KMS-11 (cell line): ENCODE measurements around the gene POLN.

Experiments
- H2AFZ ChIP-seq: fragments of 200-600 bp; sonication (generic); 2 replicates; pipeline ENCODE4 v1.6.1; 2016; ENCODE audit warnings: antibody characterized with exemption, mixed run types, low read depth
- H3K27ac ChIP-seq: fragments of 200-600 bp; sonication (generic); 2 replicates; pipeline ENCODE4 v1.6.1; 2016; ENCODE audit warnings: mild to moderate bottlenecking, mixed run types
- H3K27me3 ChIP-seq: fragments of 200-600 bp; sonication (generic); 2 replicates; pipeline ENCODE4 v1.6.1; 2017; ENCODE audit warnings: mild to moderate bottlenecking, low read depth, mixed run types, moderate library complexity; ENCODE audit not compliant: insufficient read depth
- H3K36me3 ChIP-seq: fragments of 200-600 bp; sonication (generic); 2 replicates; pipeline ENCODE4 v1.6.1; 2017; ENCODE audit warnings: mild to moderate bottlenecking, mixed run types; ENCODE audit not compliant: insufficient read depth
- H3K4me1 ChIP-seq: fragments of 200-600 bp; sonication (generic); 2 replicates; pipeline ENCODE4 v1.6.1; 2016; ENCODE audit warnings: mild to moderate bottlenecking, low read depth, mixed run types; ENCODE audit not compliant: poor library complexity, severe bottlenecking
- H3K4me2 ChIP-seq: fragments of 200-600 bp; sonication (generic); 2 replicates; pipeline ENCODE4 v1.7.0; 2016; ENCODE audit warnings: mild to moderate bottlenecking, mixed run types
- H3K4me3 ChIP-seq: fragments of 200-600 bp; sonication (generic); IDR thresholded peaks from 2 replicates; pipeline ENCODE4 v1.6.1; 2017; ENCODE audit warnings: low read depth, low read length, mixed read lengths; ENCODE audit not compliant: insufficient read depth
- H3K79me2 ChIP-seq: fragments of 200-600 bp; sonication (generic); 2 replicates; pipeline ENCODE4 v1.6.1; 2016; ENCODE audit warnings: low read depth, mixed run types; ENCODE audit not compliant: insufficient read depth
- H3K9ac ChIP-seq: fragments of 200-600 bp; sonication (generic); 2 replicates; pipeline ENCODE4 v1.6.1; 2016; ENCODE audit warnings: mild to moderate bottlenecking, mixed run types
- H4K20me1 ChIP-seq: fragments of 200-600 bp; sonication (generic); 2 replicates; pipeline ENCODE4 v1.6.1; 2016; ENCODE audit warnings: mild to moderate bottlenecking, mixed run types; ENCODE audit not compliant: insufficient read depth
- TF ChIP-seq, protein P1 (sequence below): fragments of 200-600 bp; sonication (generic); conservative IDR thresholded peaks from 2 replicates; pipeline ENCODE4 v1.6.1; 2017; ENCODE audit warnings: low read depth, mild to moderate bottlenecking, antibody characterized with exemption, low read length, moderate library complexity, mixed read lengths

The POLN gene

DNA sequence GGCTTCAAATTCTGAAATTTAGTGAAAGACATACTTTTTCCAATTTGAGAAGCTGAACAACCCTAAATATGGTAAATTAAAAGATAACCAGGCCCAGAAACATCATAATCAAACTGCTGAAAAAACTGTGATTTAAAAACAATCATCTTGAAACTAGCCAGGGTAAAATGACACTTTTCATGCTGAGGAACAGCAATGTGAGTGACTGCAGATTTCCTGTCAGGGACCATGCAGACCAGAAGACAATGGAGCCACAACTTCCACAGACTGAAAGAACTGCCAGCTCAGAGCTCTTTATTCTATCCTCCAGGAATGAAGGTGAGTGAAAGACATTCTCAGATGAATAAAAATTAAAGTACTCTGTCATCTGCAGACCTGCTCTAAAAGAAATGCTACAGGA, 109.5 kb downstream of the POLN start:
- Histone ChIP-seq H3K4me3 (no peak overlapping the region), H3K36me3 (no peaks in the 10 kb centered on the region), H3K4me1 (no peaks in the 10 kb centered on the region), H4K20me1 (no peaks in the 10 kb centered on the region), H3K79me2 (no peaks in the 10 kb centered on the region), H3K27me3 (no peaks in the 10 kb centered on the region), H3K27ac (no peak overlapping the region), H3K4me2 (no peak overlapping the region), H2AFZ (no peak overlapping the region), H3K9ac (no peak overlapping the region)
- TF ChIP-seq, protein P1, sequence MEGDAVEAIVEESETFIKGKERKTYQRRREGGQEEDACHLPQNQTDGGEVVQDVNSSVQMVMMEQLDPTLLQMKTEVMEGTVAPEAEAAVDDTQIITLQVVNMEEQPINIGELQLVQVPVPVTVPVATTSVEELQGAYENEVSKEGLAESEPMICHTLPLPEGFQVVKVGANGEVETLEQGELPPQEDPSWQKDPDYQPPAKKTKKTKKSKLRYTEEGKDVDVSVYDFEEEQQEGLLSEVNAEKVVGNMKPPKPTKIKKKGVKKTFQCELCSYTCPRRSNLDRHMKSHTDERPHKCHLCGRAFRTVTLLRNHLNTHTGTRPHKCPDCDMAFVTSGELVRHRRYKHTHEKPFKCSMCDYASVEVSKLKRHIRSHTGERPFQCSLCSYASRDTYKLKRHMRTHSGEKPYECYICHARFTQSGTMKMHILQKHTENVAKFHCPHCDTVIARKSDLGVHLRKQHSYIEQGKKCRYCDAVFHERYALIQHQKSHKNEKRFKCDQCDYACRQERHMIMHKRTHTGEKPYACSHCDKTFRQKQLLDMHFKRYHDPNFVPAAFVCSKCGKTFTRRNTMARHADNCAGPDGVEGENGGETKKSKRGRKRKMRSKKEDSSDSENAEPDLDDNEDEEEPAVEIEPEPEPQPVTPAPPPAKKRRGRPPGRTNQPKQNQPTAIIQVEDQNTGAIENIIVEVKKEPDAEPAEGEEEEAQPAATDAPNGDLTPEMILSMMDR, result no peak

DNA sequence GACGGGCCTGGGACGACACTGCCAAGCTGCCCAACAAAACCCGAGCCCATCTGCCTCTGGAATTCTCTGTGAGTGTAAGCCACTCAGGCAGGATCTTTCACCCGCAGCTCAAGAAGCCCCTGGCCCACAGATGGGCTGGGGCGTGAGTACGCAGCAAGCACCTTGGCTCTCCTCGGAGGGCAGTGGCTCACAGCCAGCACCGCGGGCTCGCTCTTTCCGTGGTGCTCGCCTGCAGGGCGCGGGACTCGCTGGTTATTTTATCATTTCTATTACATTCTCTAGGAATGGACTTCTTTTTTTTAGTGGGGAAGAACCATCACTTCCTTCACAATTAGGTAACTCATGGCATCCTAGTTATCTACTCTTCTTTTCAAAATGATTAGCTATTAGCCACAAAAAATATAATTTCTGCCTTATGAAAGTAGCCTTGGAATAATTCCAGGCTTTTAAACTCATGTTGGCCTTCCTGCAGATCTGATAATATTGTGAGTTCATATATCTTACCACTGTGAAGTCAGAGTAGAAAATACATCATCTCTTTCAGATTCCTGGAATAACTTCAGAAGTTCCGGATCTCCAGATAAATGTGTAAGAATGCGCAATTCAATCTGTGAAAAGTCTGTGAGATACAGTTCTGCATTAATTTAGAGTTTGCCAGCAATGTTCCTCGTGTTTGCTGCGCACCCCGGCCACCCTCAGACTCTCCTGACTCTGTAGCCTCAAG, 114.2 kb downstream of the POLN start:
- H3K36me3 ChIP-seq, result no peaks in the 10 kb centered on the region
- H3K79me2 ChIP-seq, result no peaks in the 10 kb centered on the region
- H3K4me3 ChIP-seq, result no peak overlapping the region
- no peaks in the 10 kb centered on the region for H3K4me1 ChIP-seq
- H2AFZ ChIP-seq, result no peak overlapping the region
- no peaks in the 10 kb centered on the region for H3K27me3 ChIP-seq
- H3K4me2 ChIP-seq, result no peak overlapping the region
- no peak overlapping the region for H3K9ac ChIP-seq
- no peaks in the 10 kb centered on the region for H4K20me1 ChIP-seq
- TF ChIP-seq, protein P1, result no peak
- H3K27ac ChIP-seq, result no peak overlapping the region

DNA sequence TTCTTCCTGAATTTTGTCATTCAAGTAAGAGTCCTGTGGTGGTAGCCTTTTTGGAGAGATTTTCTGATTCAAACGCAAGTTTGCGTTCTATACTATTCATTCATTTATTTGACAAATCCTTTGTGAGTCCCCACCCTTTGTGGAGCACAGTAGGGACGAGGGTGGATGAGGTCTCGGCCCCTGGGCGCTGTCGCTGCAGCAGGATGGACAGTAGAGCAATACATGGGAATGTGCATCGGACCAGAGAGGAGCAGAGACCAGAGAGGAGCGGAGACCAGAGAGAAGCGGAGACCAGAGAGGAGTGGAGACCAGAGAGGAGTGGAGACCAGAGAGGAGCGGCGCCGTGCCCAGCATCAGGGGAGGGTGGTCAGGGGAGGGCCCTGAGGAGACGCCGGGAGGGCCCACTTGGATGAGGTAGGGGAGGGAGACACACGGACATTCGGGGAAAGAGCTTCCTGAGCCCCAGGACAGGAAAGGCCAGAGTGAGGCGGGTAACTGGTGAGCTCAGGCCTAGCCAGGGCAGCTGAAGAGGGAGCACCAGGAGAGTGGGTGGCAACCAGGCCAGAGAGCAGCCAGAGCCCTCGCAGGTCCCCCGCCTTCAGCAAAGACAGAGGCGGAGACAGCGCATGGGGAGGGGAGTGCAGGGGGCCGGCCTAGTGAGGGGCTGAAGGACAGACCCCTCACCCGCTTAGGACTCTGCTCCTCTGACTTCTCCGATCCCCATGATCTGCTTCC, 115.4 kb downstream of the POLN start:
- TF ChIP-seq, protein P1, result no peak
- Histone ChIP-seq H2AFZ (no peak overlapping the region), H3K79me2 (no peaks in the 10 kb centered on the region), H3K9ac (no peak overlapping the region), H4K20me1 (no peaks in the 10 kb centered on the region), H3K4me2 (no peak overlapping the region), H3K4me3 (no peak overlapping the region), H3K4me1 (no peaks in the 10 kb centered on the region), H3K27ac (no peak overlapping the region), H3K36me3 (no peaks in the 10 kb centered on the region), H3K27me3 (no peaks in the 10 kb centered on the region)

DNA sequence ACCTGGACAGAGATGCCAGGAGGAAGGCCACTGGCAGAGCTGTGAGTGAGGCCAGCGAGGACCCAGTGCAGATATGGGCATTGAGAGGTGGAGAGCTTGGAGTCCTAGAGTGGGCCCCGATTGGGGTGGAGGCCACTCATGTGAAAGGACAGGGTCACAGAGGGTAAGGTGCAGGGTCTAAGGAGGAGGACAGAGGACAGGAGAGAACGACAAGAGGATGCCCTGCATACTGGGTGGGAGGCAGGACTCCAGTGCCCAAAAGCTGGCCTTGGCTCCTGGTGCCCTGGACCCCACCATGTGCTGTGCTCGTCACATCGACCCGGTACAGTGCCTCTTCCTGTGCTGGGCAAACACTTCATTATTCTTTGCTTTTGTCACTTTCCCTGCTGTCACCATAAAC, 116.1 kb downstream of the POLN start:
- Histone ChIP-seq H4K20me1 (no peaks in the 10 kb centered on the region), H3K79me2 (no peaks in the 10 kb centered on the region)
- TF ChIP-seq, protein P1, result no peak

More for the DNA sequence above, 116.1 kb downstream of the POLN start:
- H3K27me3 ChIP-seq, result no peaks in the 10 kb centered on the region
- H3K36me3 ChIP-seq, result no peaks in the 10 kb centered on the region
- no peaks in the 10 kb centered on the region for H3K4me1 ChIP-seq
- H3K27ac ChIP-seq, result no peak overlapping the region
- H2AFZ ChIP-seq, result no peak overlapping the region
- no peak overlapping the region for H3K9ac ChIP-seq
- no peak overlapping the region for H3K4me2 ChIP-seq
- no peak overlapping the region for H3K4me3 ChIP-seq
